Fibroblast of pulmonary artery (primary cell): ENCODE results near the gene ABCF2.

Experiments used
- DNase-seq: peaks from one replicate; pipeline ENCODE4 v3.0.0-alpha.2; 2010; ENCODE audit warnings: low read depth
- H3K4me3 ChIP-seq: replicated peaks from 2 replicates; pipeline ENCODE4 v1.5.1; 2011; ENCODE audit warnings: low read depth, mild to moderate bottlenecking, control low read depth, low read length, moderate library complexity
- TF ChIP-seq, protein P1 (sequence below): IDR thresholded peaks from 2 replicates; pipeline ENCODE4 v1.5.1; 2011; ENCODE audit warnings: mild to moderate bottlenecking, control low read depth, low read length, inconsistent platforms; ENCODE audit errors: missing control alignments

Gene ABCF2

DNA sequence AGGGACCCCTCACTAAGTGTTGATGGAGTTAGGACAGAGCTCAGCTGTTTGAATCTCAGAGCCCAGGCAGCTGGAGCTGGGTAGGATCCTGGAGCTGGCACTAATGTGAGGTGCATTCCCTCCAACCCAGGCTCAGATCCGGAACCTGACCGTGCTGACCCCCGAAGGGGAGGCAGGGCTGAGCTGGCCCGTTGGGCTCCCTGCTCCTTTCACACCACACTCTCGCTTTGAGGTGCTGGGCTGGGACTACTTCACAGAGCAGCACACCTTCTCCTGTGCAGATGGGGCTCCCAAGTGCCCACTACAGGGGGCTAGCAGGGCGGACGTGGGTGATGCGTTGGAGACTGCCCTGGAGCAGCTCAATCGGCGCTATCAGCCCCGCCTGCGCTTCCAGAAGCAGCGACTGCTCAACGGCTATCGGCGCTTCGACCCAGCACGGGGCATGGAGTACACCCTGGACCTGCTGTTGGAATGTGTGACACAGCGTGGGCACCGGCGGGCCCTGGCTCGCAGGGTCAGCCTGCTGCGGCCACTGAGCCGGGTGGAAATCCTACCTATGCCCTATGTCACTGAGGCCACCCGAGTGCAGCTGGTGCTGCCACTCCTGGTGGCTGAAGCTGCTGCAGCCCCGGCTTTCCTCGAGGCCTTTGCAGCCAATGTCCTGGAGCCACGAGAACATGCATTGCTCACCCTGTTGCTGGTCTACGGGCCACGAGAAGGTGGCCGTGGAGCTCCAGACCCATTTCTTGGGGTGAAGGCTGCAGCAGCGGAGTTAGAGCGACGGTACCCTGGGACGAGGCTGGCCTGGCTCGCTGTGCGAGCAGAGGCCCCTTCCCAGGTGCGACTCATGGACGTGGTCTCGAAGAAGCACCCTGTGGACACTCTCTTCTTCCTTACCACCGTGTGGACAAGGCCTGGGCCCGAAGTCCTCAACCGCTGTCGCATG, 10.5 kb upstream of the ABCF2 start:
- H3K4me3 ChIP-seq: no peak overlapping the region
- DNase-seq: no peak
- TF ChIP-seq, protein P1, sequence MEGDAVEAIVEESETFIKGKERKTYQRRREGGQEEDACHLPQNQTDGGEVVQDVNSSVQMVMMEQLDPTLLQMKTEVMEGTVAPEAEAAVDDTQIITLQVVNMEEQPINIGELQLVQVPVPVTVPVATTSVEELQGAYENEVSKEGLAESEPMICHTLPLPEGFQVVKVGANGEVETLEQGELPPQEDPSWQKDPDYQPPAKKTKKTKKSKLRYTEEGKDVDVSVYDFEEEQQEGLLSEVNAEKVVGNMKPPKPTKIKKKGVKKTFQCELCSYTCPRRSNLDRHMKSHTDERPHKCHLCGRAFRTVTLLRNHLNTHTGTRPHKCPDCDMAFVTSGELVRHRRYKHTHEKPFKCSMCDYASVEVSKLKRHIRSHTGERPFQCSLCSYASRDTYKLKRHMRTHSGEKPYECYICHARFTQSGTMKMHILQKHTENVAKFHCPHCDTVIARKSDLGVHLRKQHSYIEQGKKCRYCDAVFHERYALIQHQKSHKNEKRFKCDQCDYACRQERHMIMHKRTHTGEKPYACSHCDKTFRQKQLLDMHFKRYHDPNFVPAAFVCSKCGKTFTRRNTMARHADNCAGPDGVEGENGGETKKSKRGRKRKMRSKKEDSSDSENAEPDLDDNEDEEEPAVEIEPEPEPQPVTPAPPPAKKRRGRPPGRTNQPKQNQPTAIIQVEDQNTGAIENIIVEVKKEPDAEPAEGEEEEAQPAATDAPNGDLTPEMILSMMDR: no peak

DNA sequence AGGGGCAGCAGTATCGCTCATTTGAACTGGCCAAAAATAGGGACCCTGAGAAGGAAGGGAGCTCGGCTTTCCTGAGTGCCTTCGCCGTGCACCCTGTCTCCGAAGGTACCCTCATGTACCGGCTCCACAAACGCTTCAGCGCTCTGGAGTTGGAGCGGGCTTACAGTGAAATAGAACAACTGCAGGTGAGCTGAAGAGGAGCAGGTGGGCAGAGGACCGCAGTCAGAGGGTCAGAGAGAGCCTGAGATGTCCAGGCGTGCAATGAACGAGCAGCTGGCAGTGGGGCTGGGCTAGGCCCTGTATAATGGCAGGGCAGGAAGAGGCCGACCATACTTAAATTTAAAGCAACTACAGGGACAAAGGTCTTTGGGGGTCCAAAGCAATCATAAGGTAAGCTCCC, 9.4 kb upstream of the ABCF2 start:
- TF ChIP-seq, protein P1: no peak

DNA sequence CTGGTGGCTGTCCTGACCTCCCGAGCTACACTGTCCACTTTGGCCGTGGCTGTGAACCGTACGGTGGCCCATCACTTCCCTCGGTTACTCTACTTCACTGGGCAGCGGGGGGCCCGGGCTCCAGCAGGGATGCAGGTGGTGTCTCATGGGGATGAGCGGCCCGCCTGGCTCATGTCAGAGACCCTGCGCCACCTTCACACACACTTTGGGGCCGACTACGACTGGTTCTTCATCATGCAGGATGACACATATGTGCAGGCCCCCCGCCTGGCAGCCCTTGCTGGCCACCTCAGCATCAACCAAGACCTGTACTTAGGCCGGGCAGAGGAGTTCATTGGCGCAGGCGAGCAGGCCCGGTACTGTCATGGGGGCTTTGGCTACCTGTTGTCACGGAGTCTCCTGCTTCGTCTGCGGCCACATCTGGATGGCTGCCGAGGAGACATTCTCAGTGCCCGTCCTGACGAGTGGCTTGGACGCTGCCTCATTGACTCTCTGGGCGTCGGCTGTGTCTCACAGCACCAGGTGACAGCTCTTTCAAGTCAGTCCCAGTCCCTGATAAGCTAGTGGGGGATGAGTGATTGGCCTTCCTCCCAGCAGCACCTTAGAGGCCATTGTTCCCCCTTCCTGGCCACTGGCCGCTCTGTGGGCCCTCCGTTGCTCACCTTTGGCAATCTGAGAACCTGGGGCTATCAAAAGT, 8.2 kb upstream of the ABCF2 start:
- no peak for DNase-seq
- H3K4me3 ChIP-seq: no peak overlapping the region
- TF ChIP-seq, protein P1: no peak

More for the DNA sequence above, 9.4 kb upstream of the ABCF2 start:
- H3K4me3 ChIP-seq: no peak overlapping the region
- no peak for DNase-seq

DNA sequence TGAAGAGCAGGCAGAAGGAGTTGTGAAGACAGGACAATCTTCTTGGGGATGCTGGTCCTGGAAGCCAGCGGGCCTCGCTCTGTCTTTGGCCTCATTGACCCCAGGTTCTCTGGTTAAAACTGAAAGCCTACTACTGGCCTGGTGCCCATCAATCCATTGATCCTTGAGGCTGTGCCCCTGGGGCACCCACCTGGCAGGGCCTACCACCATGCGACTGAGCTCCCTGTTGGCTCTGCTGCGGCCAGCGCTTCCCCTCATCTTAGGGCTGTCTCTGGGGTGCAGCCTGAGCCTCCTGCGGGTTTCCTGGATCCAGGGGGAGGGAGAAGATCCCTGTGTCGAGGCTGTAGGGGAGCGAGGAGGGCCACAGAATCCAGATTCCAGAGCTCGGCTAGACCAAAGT, 6.8 kb upstream of the ABCF2 start:
- H3K4me3 ChIP-seq: peak overlapping the region; percentile 98
- TF ChIP-seq, protein P1: no peak

DNA sequence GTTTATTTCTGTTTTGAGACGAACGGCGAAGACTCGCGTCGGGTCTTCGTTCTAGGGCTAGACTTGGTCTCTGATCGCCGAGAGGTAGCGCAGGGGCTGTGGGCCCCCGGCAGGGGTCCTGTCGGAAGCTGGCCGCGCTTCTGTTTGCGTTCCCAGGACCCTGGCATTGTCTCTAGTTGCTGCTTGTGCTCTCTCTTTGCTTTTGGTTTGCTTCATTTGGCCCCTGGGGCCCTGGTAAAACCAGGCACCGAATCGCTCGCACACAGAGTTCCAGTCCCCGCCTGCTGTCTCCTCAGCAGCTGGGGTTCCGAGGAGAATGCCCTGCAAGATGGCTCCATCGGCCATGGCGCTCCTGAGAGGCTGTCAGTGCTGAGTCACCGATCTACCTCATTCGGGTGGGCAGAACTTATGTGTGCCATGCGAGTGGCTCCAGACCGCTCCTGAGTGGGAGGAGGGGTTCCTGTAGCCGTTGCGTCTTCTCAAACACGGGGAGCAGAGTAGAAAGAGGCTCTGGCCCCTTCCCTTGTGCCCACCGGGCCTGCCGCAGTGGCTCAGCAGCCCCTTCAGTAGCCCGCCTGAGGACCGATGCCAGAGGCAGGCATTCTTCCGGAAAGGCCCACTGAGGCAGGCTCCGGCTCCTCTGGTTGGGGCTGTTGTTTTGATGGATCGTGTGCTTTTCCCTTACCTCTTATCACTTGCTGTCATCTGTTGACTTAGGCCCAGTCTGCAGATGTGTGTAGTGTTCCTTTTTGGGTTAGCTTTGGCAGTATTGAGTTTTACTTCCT, 6.1 kb upstream of the ABCF2 start:
- H3K4me3 ChIP-seq: peak overlapping the region; percentile 98
- TF ChIP-seq, protein P1: no peak
- peak; percentile 84 for DNase-seq

More for the DNA sequence above, 6.8 kb upstream of the ABCF2 start:
- DNase-seq: no peak

DNA sequence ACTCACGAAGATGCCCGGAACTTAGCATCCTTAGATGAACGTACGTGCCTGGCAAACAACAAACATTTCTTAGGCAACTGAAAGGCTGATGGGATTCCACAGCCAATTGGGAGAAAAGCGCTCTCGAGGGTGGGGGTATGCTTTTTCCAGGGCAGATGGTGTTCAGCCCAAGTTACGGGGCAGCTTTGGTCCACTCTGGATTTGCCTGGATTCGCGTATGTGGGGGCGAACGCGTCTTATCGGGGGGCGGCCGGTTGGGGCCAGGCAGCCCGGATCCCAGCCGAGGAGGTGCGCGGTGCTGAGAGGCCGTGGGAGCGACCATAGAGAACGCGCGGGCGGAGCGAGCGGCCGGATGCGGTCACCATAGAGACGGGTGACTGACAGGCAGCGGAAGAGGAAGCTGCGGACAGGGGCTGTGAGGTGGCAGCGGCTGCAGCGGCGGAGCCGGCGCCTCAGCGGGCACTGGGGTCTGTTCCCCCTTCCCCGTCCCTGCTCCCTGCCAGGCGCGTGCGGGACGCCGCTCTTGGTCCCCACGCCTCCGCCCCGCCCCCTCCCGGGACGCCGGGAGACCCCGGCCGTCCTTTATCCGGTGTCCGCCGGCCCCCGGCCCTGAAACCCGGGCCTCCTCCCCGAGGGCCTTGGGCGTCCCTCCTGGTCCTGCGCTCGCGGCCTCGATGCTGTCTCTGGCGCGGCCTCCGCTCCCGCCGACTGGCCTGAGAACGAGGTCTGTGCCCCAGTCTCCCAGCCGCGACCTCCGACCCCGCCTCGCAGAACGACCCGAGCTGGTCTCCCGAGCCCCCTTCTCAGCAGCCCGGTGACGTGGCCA, 5.3 kb upstream of the ABCF2 start, which contains the start of gene CHPF2:
CHPF2 (plus strand) TSS at position 393 of the 826 bp plus-strand sequence. CDS start 1,529 bp downstream, outside the sequence.
- TF ChIP-seq, protein P1: no peak
- peak within 1 kb of the TSS; percentile 98 for H3K4me3 ChIP-seq
- peak; percentile 86 for DNase-seq
